B cell (primary cell): ENCODE data around the gene SLC8A3. TPM values are rescaled to one million over a fixed set of nuclear protein-coding genes. Genes with fewer than 3 reads are reported as not detected.

Source experiments
- ATAC-seq: fragments of 200-7000 bp; cut with Tn5 transposase; one replicate; pipeline ENCODE4 v1.10.0; 2021; ENCODE audit warnings: low read depth, mild to moderate bottlenecking, moderate number of reproducible peaks, moderate library complexity
- CTCF ChIA-PET: fragments of 350-600 bp; sonication (Branson Sonifier 250); formaldehyde crosslinking; loops from one replicate; lab custom pipeline; 2021; ENCODE audit warnings: antibody characterized with exemption, inconsistent platforms; lab: Charles Lee
- POLR2A ChIA-PET: fragments of 350-600 bp; sonication (Branson Sonifier 250); formaldehyde crosslinking; loops from one replicate; lab custom pipeline; 2021; ENCODE audit warnings: antibody characterized with exemption; lab: Charles Lee
- DNase-seq: peaks from one replicate; pipeline ENCODE4 v3.0.0; 2013
- H2AFZ ChIP-seq: 2 replicates; pipeline ENCODE4 v1.6.1; 2012; ENCODE audit warnings: mild to moderate bottlenecking, low read depth, low read length; ENCODE audit not compliant: insufficient read depth, poor library complexity, severe bottlenecking
- H3K27ac ChIP-seq, 2 donors: 1 replicate in 1 of 2; 2 replicates in 1 of 2; pipeline ENCODE4 v1.5.1; 2012 to 2013; ENCODE audit warnings: low read length in 2 of 2, mild to moderate bottlenecking in 2 of 2, moderate library complexity in 1 of 2
- H3K27me3 ChIP-seq, 4 experiments: fragments of 200-600 bp in 1 of 4; sonication (generic) in 1 of 4; replicated peaks in 1 of 4; 1 replicate in 2 of 4; 2 replicates in 2 of 4; pipeline versions ENCODE4 v1.6.1 to v1.7.0; 2013 to 2016; ENCODE audit warnings: low read length in 3 of 4, mild to moderate bottlenecking in 2 of 4, mixed read lengths in 1 of 4, moderate library complexity in 1 of 4; ENCODE audit not compliant: insufficient read depth in 4 of 4, control insufficient read depth in 3 of 4; ENCODE audit errors: control extremely low read depth in 1 of 4
- H3K36me3 ChIP-seq, 2 experiments: replicated peaks in 1 of 2; 1 replicate in 1 of 2; 2 replicates in 1 of 2; pipeline versions ENCODE4 v1.6.1 to v1.7.1; 2013; ENCODE audit warnings: low read length in 1 of 2; ENCODE audit not compliant: insufficient read depth in 2 of 2, control insufficient read depth in 1 of 2; ENCODE audit errors: control extremely low read depth in 1 of 2, extremely low read depth in 1 of 2
- H3K4me1 ChIP-seq, 2 donors: fragments of 200-600 bp in 1 of 2; sonication (generic) in 1 of 2; 1 replicate in 1 of 2; 2 replicates in 1 of 2; pipeline versions ENCODE4 v1.5.1 to v1.6.1; 2013 to 2017; ENCODE audit warnings: low read length in 2 of 2; ENCODE audit not compliant: control insufficient read depth in 2 of 2, insufficient read depth in 2 of 2
- H3K4me2 ChIP-seq: replicated peaks from 2 replicates; pipeline ENCODE3; 2012; ENCODE audit warnings: mild to moderate bottlenecking, low read depth, low read length; ENCODE audit not compliant: poor library complexity, severe bottlenecking
- H3K4me3 ChIP-seq, 5 experiments: fragments of 200-600 bp in 1 of 5; sonication (generic) in 1 of 5; 1 replicate in 3 of 5; 2 replicates in 2 of 5; pipeline versions ENCODE4 v1.5.1 to v1.7.0; 2011 to 2016; ENCODE audit warnings: low read length in 4 of 5, mild to moderate bottlenecking in 4 of 5, low read depth in 2 of 5, control low read depth in 1 of 5, moderate library complexity in 1 of 5; ENCODE audit not compliant: insufficient read depth in 1 of 5; ENCODE audit errors: control extremely low read depth in 1 of 5, extremely low read depth in 1 of 5
- H3K79me2 ChIP-seq: fragments of 200-600 bp; sonication (generic); one replicate; pipeline ENCODE4 v1.6.0; 2016; ENCODE audit warnings: low read length; ENCODE audit not compliant: control insufficient read depth, insufficient read depth
- H3K9ac ChIP-seq: fragments of 200-600 bp; sonication (generic); 2 replicates; pipeline ENCODE4 v1.6.1; 2017; ENCODE audit warnings: mild to moderate bottlenecking, low read length, moderate library complexity
- H3K9me3 ChIP-seq, 3 donors: one replicate each; pipeline versions ENCODE4 v1.6.1 to v1.7.1; 2013; ENCODE audit warnings: low read length in 2 of 3; ENCODE audit not compliant: control insufficient read depth in 2 of 3, insufficient read depth in 1 of 3; ENCODE audit errors: control extremely low read depth in 1 of 3
- H4K20me1 ChIP-seq: 2 replicates; pipeline ENCODE4 v1.6.0; 2012; ENCODE audit warnings: mild to moderate bottlenecking, low read length; ENCODE audit not compliant: insufficient read depth, control insufficient read depth, poor library complexity, severe bottlenecking
- H3K27ac Mint-ChIP-seq: one replicate; pipeline ENCODE4 v1.8.0; 2021; ENCODE audit warnings: mixed read lengths
- H3K27me3 Mint-ChIP-seq: one replicate; pipeline ENCODE4 v1.8.0; 2021; ENCODE audit warnings: mixed read lengths
- H3K4me1 Mint-ChIP-seq: one replicate; pipeline ENCODE4 v1.8.0; 2021; ENCODE audit warnings: mixed read lengths
- H3K4me3 Mint-ChIP-seq: one replicate; pipeline ENCODE4 v1.8.0; 2021; ENCODE audit warnings: mixed read lengths
- H3K9me3 Mint-ChIP-seq: one replicate; pipeline ENCODE4 v1.8.0; 2022; ENCODE audit warnings: mixed read lengths; ENCODE audit not compliant: insufficient read depth
- EZH2 ChIP-seq: IDR thresholded peaks from 2 replicates; pipeline ENCODE4 v1.6.1; 2012; ENCODE audit warnings: borderline replicate concordance, low read depth, mild to moderate bottlenecking, moderate library complexity, low read length; ENCODE audit not compliant: insufficient read depth, poor library complexity, severe bottlenecking
- WGBS: methylation state at CpG from one replicate; pipeline ENCODE4 v1.1.5; 2013; ENCODE audit warnings: missing lambda C conversion rate; ENCODE audit not compliant: insufficient coverage; 5-methylcytosine and 5-hydroxymethylcytosine counted together
- intact Hi-C: fragments of 100-400 bp; cut with micrococcal nuclease; formaldehyde crosslinking; loops from one replicate; pipeline ENCODE4 v1.10.0; 2022
- polyA plus RNA-seq: library from polyadenylated mRNA; depleted of rRNA; stranded (reverse); fragments of >200 nt; gene quantifications from 2 replicates; pipeline ENCODE4 v1.2.3, GENCODE V29; 2012
- total RNA-seq, 2 donors: library from RNA; stranded (reverse); fragments of 120-200 nt in 1 of 2; gene quantifications; 1 replicate in 1 of 2; 2 replicates in 1 of 2; pipeline versions ENCODE4 v1.2.3 to v1.2.4, GENCODE V29; 2013 to 2022
- TF ChIP-seq, protein P1 (sequence below): fragments of 200-600 bp; IDR thresholded peaks from one replicate; pipeline ENCODE4 v1.8.0; 2022; ENCODE audit warnings: antibody characterized with exemption, mild to moderate bottlenecking

Gene SLC8A3
- total and polyA plus RNA-seq, 2 donors (not counting 1 experiment from before 2014, with no cell fraction given): 0.07 to 0.09 TPM

GRCh38 chr14:70048313-70048654, 140.5 kb downstream of the SLC8A3 start:
- DNase-seq: no peak
- ChIA-PET CTCF (no interaction called here), POLR2A (no interaction called here)
- Histone ChIP-seq H3K27me3 (no peaks in the 10 kb centered on the region), H3K79me2 (no peaks in the 10 kb centered on the region), H3K9me3 (no peaks in the 10 kb centered on the region), H2AFZ (no peak overlapping the region), H4K20me1 (no peaks in the 10 kb centered on the region), H3K27ac (no peak overlapping the region), H3K9ac (no peak overlapping the region), H3K4me3 (no peak overlapping the region), H3K4me2 (no peak overlapping the region), H3K4me1 (no peaks in the 10 kb centered on the region), H3K36me3 (no peaks in the 10 kb centered on the region)
- peaks cover 22% of the 10 kb centered on the region for H3K27me3 Mint-ChIP-seq
- ATAC-seq: no peak
- no peaks in the 10 kb centered on the region for H3K9me3 Mint-ChIP-seq
- WGBS: no CpG with 5 or more reads among the region's 1 CpG
- no peaks in the 10 kb centered on the region for H3K4me1 Mint-ChIP-seq
- no peak overlapping the region for H3K4me3 Mint-ChIP-seq
- intact Hi-C loops: no loop called here
- TF ChIP-seq, protein P1, sequence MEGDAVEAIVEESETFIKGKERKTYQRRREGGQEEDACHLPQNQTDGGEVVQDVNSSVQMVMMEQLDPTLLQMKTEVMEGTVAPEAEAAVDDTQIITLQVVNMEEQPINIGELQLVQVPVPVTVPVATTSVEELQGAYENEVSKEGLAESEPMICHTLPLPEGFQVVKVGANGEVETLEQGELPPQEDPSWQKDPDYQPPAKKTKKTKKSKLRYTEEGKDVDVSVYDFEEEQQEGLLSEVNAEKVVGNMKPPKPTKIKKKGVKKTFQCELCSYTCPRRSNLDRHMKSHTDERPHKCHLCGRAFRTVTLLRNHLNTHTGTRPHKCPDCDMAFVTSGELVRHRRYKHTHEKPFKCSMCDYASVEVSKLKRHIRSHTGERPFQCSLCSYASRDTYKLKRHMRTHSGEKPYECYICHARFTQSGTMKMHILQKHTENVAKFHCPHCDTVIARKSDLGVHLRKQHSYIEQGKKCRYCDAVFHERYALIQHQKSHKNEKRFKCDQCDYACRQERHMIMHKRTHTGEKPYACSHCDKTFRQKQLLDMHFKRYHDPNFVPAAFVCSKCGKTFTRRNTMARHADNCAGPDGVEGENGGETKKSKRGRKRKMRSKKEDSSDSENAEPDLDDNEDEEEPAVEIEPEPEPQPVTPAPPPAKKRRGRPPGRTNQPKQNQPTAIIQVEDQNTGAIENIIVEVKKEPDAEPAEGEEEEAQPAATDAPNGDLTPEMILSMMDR: no peak
- TF ChIP-seq EZH2: no peak
- no peak overlapping the region for H3K27ac Mint-ChIP-seq

DNA sequence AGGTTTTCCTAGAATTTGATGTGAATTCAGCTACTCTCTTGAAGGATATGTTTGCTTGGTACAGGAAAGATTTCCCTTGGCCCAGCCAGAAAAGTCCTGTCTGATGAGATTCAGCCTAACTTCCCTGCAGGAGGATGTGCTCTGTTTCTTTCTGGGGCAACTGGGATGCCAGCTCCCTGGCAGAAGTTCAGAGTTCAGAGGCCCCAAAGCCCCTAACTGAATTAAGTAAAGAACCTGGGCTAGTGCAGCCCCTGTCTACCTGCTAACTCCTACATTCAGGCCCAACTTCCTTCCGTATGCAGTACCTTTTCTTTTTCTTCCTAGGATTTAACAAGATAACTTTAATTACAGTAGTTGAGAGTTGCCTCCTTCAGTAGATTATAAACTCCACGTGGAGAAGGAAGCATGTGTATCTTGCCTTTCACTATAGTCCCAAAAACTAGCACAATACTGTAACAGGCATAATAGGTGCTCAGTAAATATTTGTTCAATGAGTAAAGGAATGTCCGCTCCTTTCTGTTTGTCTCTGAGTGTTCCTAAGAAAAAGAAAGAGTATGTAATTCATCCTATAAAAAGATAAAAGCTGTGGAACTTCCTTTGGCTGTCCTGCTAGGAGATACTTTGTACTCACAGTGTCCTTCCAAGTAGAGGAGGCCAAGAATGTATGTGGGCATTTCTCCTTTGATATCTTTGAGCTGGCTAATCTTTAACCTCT, 141.0 kb downstream of the SLC8A3 start:
- no peak for TF ChIP-seq EZH2
- TF ChIP-seq, protein P1: no peak
- no peaks in the 10 kb centered on the region for H3K4me1 ChIP-seq
- H3K27me3 Mint-ChIP-seq: peaks cover 27% of the 10 kb centered on the region
- no peak for ATAC-seq
- H3K9me3 Mint-ChIP-seq: no peaks in the 10 kb centered on the region
- H3K4me3 Mint-ChIP-seq: no peak overlapping the region
- no peak overlapping the region for H3K9ac ChIP-seq
- H4K20me1 ChIP-seq: no peaks in the 10 kb centered on the region
- DNase-seq: no peak
- no peaks in the 10 kb centered on the region for H3K79me2 ChIP-seq
- no peak overlapping the region for H3K4me2 ChIP-seq
- intact Hi-C loops: no loop called here
- ChIA-PET POLR2A (no interaction called here), CTCF (no interaction called here)
- H3K27ac Mint-ChIP-seq: no peak overlapping the region
- H3K36me3 ChIP-seq: no peaks in the 10 kb centered on the region
- no peak overlapping the region for H3K27ac ChIP-seq
- H3K4me1 Mint-ChIP-seq: no peaks in the 10 kb centered on the region
- H3K9me3 ChIP-seq: no peaks in the 10 kb centered on the region
- WGBS: no CpG with 5 or more reads among the region's 3 CpGs
- no peak overlapping the region for H3K4me3 ChIP-seq
- no peaks in the 10 kb centered on the region for H3K27me3 ChIP-seq
- H2AFZ ChIP-seq: no peak overlapping the region
